ENCODE results near the gene LRRC14B. TPM values are rescaled to one million over a fixed set of nuclear protein-coding genes. Genes with fewer than 3 reads are reported as not detected.

LRRC14B gene
- total RNA-seq, 1 donor from 2014 or later, result not detected

DNA sequence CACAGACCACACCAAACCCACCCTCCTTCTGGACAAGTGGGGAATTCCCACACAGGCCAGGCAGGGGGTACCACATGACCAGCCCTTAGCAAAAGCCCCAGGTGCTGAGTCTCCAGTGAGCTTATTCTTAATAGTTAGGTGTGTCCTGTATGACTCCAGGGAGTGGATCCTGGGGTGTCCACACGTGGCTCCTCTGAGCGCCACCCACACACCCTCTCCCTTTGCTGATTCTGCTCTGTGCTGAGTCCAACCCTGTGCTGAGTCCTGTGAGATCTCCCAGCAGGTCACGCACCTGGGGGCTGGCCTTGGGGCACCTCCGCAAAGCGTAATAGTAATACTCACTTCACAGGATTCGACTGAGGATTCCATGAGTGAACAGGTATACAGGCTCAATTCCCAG, 12.7 kb downstream of the LRRC14B start:
- TF ChIP-seq CTCF (IDR thresholded peaks at IDR 0.05), result no peak

GRCh38 chr5:204462-204861, 13.2 kb downstream of the LRRC14B start:
- Histone ChIP-seq H3K4me3 (no peak overlapping the region), H3K36me3 (peaks cover 39% of the 10 kb centered on the region), H3K27me3 (ENCODE audit: low read depth) (no peaks in the 10 kb centered on the region), H3K4me1 (no peaks in the 10 kb centered on the region), H3K27ac (no peak overlapping the region), H3K9me3 (no peaks in the 10 kb centered on the region)
- TF ChIP-seq CTCF (IDR thresholded peaks at IDR 0.05), result no peak
- intact Hi-C loops (cut with DNase I), result no loop called here
- no peak for ATAC-seq
- no peak for DNase-seq

More for the DNA sequence above, 12.7 kb downstream of the LRRC14B start:
- Histone ChIP-seq H3K27me3 (ENCODE audit: low read depth) (no peaks in the 10 kb centered on the region), H3K36me3 (peaks cover 39% of the 10 kb centered on the region), H3K27ac (no peak overlapping the region), H3K9me3 (no peaks in the 10 kb centered on the region), H3K4me1 (no peaks in the 10 kb centered on the region), H3K4me3 (no peak overlapping the region)
- intact Hi-C loops (cut with DNase I), result no loop called here
- ATAC-seq (no peak), DNase-seq (no peak)

DNA sequence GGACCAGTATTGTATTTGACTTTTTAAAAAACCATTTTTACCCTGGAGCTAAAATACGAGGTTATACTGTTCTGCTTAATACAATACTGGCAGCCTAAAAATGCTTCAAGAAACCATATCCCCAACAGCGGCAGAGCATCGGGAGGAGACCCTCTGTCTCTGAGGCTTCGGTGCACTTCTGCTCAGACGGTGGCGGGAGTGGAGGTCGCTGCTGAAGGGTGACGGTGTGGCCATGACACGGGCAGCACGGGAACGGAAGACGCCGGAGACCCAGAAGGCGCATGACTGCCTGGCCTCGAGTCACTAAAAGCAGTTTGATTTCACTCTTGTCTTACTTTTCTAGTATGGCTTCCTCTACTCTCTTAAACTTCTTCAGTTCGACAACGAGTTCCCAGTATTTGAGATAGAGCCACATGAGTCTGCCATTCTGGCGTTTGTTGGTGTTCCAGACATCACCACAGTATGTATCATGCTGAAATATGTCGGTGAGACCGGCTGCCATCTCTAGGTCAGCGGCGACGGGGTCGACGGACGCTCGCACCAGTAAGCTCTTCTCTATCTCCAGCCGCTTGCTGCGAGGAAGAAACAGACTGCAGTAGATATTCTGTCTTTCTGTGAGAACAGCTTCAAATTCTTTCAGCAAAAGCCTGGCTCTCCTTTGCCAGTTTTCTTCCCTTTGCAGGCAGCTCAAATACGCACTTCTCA, 13.8 kb downstream of the LRRC14B start:
- intact Hi-C loops (cut with DNase I), result no loop called here
- Histone ChIP-seq H3K27ac (no peak overlapping the region), H3K4me3 (no peak overlapping the region), H3K27me3 (ENCODE audit: low read depth) (no peaks in the 10 kb centered on the region), H3K4me1 (no peaks in the 10 kb centered on the region), H3K9me3 (no peaks in the 10 kb centered on the region), H3K36me3 (peaks cover 39% of the 10 kb centered on the region)
- TF ChIP-seq CTCF (IDR thresholded peaks at IDR 0.05), result no peak
- no peak for DNase-seq
- no peak for ATAC-seq

DNA sequence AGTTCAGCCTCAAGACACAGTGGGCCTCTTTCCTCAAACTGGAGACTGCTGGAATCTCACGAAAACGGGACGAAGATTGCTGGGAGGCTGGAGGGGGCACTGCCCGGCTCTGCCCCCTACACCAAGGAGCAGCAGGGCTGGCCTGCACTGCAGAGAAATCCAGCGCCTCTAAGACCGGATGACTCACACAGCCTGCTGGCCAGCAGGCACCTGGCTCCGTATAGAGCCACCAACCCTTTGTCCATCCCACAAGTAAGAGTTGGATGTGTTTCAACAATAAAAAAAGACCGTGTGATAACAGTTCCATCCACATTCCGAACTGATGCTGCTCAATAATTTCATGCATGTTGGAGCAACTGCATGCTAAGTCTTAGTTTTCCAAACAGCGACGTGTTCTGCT, 15.1 kb downstream of the LRRC14B start:
- DNase-seq (no peak), ATAC-seq (no peak)
- Histone ChIP-seq H3K4me3 (no peak overlapping the region), H3K36me3 (peaks cover 39% of the 10 kb centered on the region), H3K9me3 (no peaks in the 10 kb centered on the region), H3K27me3 (ENCODE audit: low read depth) (no peaks in the 10 kb centered on the region), H3K27ac (no peak overlapping the region), H3K4me1 (no peaks in the 10 kb centered on the region)
- intact Hi-C loops (cut with DNase I), result no loop called here
- no peak for TF ChIP-seq CTCF (IDR thresholded peaks at IDR 0.05)

GRCh38 chr5:206927-207536, 15.7 kb downstream of the LRRC14B start:
- no peak overlapping the region for H3K4me3 ChIP-seq
- H3K4me1 ChIP-seq, result no peaks in the 10 kb centered on the region
- peaks cover 39% of the 10 kb centered on the region for H3K36me3 ChIP-seq
- DNase-seq, result no peak
- no peak for TF ChIP-seq CTCF (IDR thresholded peaks at IDR 0.05)
- H3K27ac ChIP-seq, result no peak overlapping the region
- intact Hi-C loops (cut with DNase I), result no loop called here
- H3K27me3 ChIP-seq (ENCODE audit: low read depth), result no peaks in the 10 kb centered on the region
- ATAC-seq, result no peak
- no peaks in the 10 kb centered on the region for H3K9me3 ChIP-seq
